ENCODE results near the gene ZNF343. TPM values are rescaled to one million over a fixed set of nuclear protein-coding genes. Genes with fewer than 3 reads are reported as not detected.

ZNF343 gene
- total and polyA plus RNA-seq, 8 donors = 0.58 to 14.3 (median 4.4) TPM

- no peak overlapping the region for H3K4me3 ChIP-seq
- 81 to 91% (median 90%) methylated on average over 4 of the region's 4 CpGs for WGBS, 5 donors
- H3K27me3 ChIP-seq = no peaks in the 10 kb centered on the region
- DNase-seq = no peak
- H3K9me3 ChIP-seq = no peaks in the 10 kb centered on the region
- H3K36me3 ChIP-seq = peaks cover 59 to 81% (median 76%) of the 10 kb centered on the region in 4 donors
- intact Hi-C loops (cut with DNase I; ENCODE audit: low total_unique reads) = no loop called here
- no peaks in the 10 kb centered on the region for H3K4me1 ChIP-seq
- TF ChIP-seq POLR2AphosphoS5 (IDR thresholded peaks at IDR 0.05) = no peak
- no peak for TF ChIP-seq POLR2A (IDR thresholded peaks at IDR 0.05)
- TF ChIP-seq CTCF (IDR thresholded peaks at IDR 0.05) = no peak
- TF ChIP-seq EP300 (IDR thresholded peaks at IDR 0.05) = no peak
- H3K27ac ChIP-seq = peak overlapping the region in 1 of 5 donors; percentile 4
Measured at GRCh38 chr20:2460752-2461424, 47.8 kb downstream of the ZNF343 start.

DNA sequence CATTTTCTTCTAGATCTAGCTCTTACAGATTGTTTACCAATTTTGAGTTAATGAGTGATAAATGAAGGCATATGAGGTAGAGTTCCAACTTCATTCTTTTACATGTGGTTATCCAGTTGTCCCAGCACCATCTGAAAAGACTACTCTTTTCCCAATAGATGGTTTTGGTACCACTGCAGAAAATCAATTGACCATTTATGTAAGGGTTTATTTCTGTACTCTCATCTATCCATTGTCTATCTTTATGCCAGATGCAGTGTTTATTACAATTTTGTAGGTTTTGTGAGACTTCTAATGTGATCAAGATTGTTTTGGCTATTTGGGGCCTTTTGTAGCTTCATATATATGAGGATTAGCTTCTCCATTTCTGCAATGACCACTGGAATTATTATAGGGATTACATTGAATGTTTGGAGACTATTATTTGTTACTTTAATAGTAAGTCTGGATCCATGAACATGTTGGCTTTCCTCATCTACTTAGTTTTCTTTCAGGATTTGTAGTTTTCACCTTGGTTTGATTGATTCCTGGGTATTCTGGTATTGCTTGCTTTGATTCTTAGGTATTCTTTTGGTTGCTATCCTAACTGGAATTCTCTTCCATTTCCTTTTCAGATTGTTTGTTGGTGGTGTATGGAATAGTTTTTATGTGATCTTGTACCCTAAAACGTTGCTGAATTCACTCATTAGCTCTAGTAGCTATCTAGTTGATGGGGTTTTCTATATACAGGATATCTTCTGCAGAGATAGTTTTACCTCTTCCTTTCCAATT lies 48.5 kb downstream of the ZNF343 start:
- intact Hi-C loops (cut with DNase I; ENCODE audit: low total_unique reads) = loop anchor here (10.0 kb wide), 1 partner anchor 255 kb away; no protein-coding TSS in a partner anchor
- Histone ChIP-seq H3K27ac (no peak overlapping the region), H3K27me3 (no peaks in the 10 kb centered on the region), H3K4me3 (no peak overlapping the region), H3K4me1 (no peaks in the 10 kb centered on the region), H3K36me3 (peaks cover 51 to 74% (median 69%) of the 10 kb centered on the region in 4 donors), H3K9me3 (no peaks in the 10 kb centered on the region)
- no peak for DNase-seq
- no peak for TF ChIP-seq CTCF (IDR thresholded peaks at IDR 0.05)
- no peak for TF ChIP-seq POLR2A (IDR thresholded peaks at IDR 0.05)
- TF ChIP-seq POLR2AphosphoS5 (IDR thresholded peaks at IDR 0.05) = no peak
- no peak for TF ChIP-seq EP300 (IDR thresholded peaks at IDR 0.05)
- WGBS, 5 donors = 52 to 76% (median 68%) methylated on average over 1 of the region's 1 CpG

GRCh38 chr20:2458919-2459499 lies 49.7 kb downstream of the ZNF343 start:
- Histone ChIP-seq H3K27ac (no peak overlapping the region), H3K4me1 (peaks cover 0 to 6% (median 3%) of the 10 kb centered on the region in 4 donors), H3K27me3 (no peaks in the 10 kb centered on the region), H3K9me3 (no peaks in the 10 kb centered on the region), H3K4me3 (no peak overlapping the region), H3K36me3 (peaks cover 40 to 63% (median 58%) of the 10 kb centered on the region in 4 donors)
- DNase-seq = no peak
- intact Hi-C loops (cut with DNase I; ENCODE audit: low total_unique reads) = loop anchor here (10.0 kb wide), 1 partner anchor 254 kb away; no protein-coding TSS in a partner anchor
- TF ChIP-seq EP300 (IDR thresholded peaks at IDR 0.05) (no peak), CTCF (IDR thresholded peaks at IDR 0.05) (no peak)
- 93 to 96% (median 95%) methylated on average over 3 of the region's 3 CpGs for WGBS, 5 donors

DNA sequence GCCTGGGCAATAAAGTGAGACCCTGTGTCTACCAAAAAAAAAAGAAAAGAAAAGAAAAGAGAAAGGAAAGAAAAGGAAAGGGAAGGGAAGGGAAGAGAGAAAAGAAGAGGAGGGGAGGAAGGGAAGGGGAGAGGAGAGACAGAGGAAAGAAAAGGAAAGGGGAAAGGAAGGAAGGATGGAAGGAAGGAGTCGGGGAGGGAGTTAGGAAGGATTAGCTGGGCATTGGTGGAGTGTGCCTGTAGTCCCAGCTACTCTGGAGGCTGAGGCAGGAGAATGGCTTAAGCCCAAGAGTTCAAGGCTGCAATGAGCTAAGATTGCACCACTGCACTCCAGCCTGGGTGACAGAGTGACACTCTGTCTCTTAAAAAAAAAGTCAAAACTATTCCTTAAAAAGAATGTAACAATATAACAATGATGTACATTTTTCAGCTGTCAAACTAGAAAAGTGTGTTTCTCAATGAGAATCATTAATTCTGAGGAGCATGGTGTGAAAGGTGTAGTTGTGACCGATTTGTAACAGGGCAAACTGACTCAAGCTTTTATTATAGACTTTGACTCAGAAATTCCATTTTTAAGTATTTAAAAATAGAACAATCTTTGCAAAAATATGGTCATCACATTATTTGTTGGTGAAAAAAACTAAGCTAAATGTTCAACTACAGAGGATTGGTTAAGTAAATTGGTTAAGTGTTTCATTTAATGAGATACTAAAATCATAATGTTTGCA lies 52.8 kb downstream of the ZNF343 start:
- H3K9me3 ChIP-seq = no peaks in the 10 kb centered on the region

More for the DNA sequence above, 52.8 kb downstream of the ZNF343 start:
- no peak for DNase-seq
- 73 to 79% (median 78%) methylated on average over 2 of the region's 2 CpGs for WGBS, 5 donors
- Histone ChIP-seq H3K4me3 (no peak overlapping the region), H3K27me3 (no peaks in the 10 kb centered on the region), H3K27ac (no peak overlapping the region), H3K36me3 (peaks cover 9 to 32% (median 27%) of the 10 kb centered on the region in 4 donors), H3K4me1 (peaks cover 0 to 6% (median 3%) of the 10 kb centered on the region in 4 donors)
- TF ChIP-seq POLR2A (IDR thresholded peaks at IDR 0.05) (no peak), EP300 (IDR thresholded peaks at IDR 0.05) (no peak), CTCF (IDR thresholded peaks at IDR 0.05) (no peak), POLR2AphosphoS5 (IDR thresholded peaks at IDR 0.05) (no peak)
- intact Hi-C loops (cut with DNase I; ENCODE audit: low total_unique reads) = loop anchor here (10.0 kb wide), 1 partner anchor 251 kb away; no protein-coding TSS in a partner anchor
